CD4-positive, alpha-beta T cell treated with Interleukin-17A for 1 hour (primary cell): ENCODE results near the gene NLRC4.
"Not testable (repeated sequence)": the region's sequence is repeated elsewhere in the genome, so short reads cannot be mapped to it uniquely, and the experiment has no call there.

Experiments
- DNase-seq: peaks from one replicate; pipeline ENCODE4 v3.0.0-alpha.2; 2020

Gene NLRC4

GRCh38 chr2:32237996-32238395, 26.7 kb downstream of the NLRC4 start:
- no peak for DNase-seq

GRCh38 chr2:32237488-32237887, 27.2 kb downstream of the NLRC4 start:
- no peak for DNase-seq

DNA sequence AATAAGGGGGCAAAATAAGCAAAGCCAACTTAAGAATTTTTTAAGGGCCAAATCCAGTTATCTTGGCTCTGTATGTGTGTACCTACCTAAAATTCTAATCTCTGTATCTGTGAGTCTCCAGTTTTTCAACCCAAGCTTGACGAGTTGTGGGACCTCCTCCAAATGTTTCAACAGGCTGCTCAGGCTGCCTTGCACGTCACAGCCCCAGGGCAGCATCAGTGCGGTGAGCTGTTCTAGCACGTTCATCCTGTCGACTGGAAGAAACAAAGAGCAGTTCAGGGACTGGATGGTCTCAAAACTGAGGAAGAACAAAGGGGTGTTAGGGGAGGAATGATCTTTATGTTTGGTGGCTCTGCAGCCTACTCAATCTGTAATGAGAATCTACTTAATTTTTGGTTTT, 29.4 kb downstream of the NLRC4 start:
- no peak for DNase-seq

- no peak for DNase-seq
These were observed 32.7 kb downstream of the NLRC4 start for GRCh38 chr2:32231959-32232358.

DNA sequence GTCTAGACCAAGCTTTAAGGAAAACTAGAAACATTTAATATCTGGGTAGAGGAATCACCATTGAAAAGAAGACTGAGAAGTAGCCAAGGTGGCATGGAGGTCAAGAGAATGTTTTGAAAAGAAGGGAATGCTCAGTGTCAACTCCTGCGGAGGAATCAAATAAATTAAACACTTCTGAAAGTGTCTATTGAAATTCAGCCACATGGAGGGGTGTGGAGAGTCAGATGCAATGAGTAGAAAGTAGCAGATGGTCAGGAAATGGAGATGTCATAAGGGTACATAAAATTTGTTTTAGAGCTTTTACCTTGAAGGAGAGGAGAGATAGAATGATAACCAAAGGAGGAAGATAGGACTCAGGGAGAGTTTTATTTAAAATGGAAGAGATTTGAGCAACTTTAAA, 35.1 kb downstream of the NLRC4 start:
- DNase-seq = no peak

DNA sequence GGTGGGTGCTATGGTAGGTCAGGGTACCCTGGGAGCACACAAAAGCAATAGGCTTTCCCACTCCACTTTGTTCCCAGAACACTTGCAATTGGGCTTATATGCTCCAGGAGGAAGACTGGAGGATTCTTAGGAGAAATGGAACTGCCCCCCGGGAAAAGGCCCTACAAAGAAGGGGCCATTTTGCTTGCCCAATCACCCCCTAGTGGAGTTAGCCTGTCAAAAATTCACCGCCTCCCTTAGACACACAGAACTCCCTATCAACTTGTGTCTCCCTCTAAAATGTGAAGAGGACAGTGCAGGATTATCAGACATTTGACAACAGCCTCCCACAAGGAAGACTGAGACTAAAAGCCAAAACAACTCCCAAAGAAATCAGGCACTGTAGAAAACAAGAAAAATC, 36.5 kb downstream of the NLRC4 start:
- no peak for DNase-seq

DNA sequence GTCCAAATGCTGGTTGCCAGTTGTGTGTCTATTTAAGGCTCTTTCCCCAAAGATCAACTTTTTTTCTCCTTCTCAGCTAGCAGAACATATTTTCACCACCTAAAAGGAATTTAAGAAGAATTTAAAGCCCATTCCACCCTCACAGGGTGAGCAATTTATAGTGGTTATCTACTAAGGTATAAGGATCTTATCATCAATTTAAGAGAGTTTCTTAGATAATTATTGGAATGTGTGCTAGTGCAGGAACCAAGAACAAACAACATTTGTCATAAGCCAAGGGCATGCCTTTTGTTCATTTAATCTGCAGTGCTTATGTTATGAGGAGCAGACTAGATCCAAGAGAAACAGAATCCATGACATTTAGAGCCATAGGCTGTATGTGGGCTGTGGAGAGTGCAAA, 37.2 kb downstream of the NLRC4 start:
- DNase-seq = no peak

DNA sequence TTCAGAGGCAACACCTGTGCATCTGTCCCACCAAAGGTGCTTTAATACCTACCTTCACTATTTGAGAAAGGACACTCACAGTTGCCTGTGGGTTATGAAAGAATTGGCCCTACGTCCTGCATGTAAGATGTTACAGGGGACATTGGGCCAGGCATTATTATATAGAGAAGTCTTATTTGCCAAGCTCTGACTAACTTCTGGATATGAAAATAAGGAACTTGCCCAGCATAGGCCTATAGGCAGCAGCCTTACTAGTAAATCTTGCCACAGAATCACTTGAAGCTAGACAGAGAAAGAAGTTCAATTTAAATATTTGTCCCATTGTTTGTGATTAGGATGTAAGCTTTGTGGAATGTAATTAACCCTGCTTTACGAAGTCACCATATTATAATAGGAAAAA, 41.7 kb downstream of the NLRC4 start:
- no peak for DNase-seq

DNA sequence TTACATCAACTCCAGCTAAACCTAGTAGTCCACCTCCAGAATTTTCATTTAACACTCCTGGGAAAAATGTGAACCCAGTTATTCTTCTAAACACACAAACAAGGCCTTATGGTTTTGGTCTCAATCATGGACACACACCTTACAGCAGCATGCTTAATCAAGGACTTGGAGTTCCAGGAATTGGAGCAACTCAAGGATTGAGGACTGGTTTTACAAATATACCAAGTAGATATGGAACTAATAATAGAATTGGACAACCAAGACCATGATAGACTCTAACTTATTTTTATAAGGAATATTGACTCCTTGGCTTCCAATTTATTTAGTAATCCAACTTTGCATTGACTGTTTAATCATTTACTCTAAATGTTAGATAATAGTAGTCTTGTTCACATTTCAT, 44.2 kb downstream of the NLRC4 start:
- DNase-seq = no peak

DNA sequence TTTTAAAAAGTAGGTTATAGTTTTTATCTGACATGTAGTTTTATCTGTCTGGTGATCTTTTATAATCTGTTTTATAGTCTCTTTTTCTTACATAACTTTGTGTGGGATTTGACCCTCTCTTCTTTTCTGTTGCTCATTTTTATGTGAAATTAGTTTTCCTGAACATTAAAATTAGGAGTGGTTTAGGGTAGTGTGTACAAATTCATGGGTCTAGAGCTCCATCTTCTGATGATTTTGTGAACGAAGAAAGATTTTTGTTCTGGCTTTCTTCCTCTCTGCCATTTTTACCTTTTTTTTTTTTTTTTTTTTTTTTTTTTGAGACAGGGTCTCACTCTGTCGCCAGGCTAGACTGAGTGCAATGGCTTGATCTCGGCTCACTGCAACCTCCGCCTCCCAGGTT, 52.4 kb downstream of the NLRC4 start:
- DNase-seq = no peak

GRCh38 chr2:32210767-32211408, 53.8 kb downstream of the NLRC4 start:
- no peak for DNase-seq

- DNase-seq = not testable (repeated sequence)
These were observed 61.3 kb downstream of the NLRC4 start for GRCh38 chr2:32203428-32203827.

- DNase-seq = no peak
These were observed 63.9 kb downstream of the NLRC4 start for GRCh38 chr2:32200814-32201213.

DNA sequence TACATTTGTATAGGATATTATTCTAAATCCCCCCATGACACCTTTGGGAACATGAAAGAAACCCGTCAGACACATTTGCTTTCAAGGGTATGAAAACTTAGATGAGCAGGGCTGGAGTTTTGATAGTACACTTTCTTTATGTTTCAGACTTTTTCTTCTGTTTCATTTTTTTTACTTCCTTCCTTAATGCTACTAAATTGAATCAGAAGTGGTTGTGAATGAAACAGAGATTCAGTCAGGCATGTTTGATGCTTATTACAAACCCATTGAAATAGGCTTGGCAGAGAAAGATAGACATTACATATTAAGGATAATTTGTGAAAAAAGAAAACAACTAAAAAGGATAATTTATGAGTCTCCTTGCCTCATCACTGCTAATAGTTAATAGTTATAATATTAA, 72.3 kb downstream of the NLRC4 start:
- DNase-seq = no peak

DNA sequence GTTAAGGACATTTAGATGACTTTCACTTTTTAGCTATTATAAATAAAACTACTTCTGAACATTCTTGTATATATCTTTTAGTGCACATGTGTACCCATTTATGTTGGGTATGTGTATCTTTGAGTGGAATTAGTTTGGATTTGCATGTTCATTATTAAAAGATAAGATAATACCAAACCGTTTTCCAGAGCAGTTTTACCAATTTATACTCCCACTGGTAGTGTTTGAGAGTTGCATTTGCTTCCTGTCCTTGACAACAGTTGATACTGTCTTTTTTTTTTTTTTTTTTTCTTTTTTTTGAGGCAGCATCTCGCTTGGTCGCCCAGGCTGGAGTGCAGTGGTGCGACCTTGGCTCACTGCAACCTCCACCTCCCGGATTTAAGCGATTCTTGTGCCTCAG, 75.7 kb downstream of the NLRC4 start:
- no peak for DNase-seq

GRCh38 chr2:32182667-32183066, 82.0 kb downstream of the NLRC4 start:
- no peak for DNase-seq
